K562 (cell line): ENCODE results near the gene SCN4A. TPM values are rescaled to one million over a fixed set of nuclear protein-coding genes. Genes with fewer than 3 reads are reported as not detected.

ENCODE experiments used
- ATAC-seq: fragments of 200-7000 bp; cut with Tn5 transposase; 3 replicates; pipeline ENCODE4 v1.9.1; 2020; ENCODE audit warnings: moderate library complexity
- BruUV-seq: library from RNA; stranded (reverse); fragments of 400-500 nt; replicated peaks from 2 replicates; lab custom pipeline; 2021; lab: Mats Ljungman, UMichigan
- CTCF ChIA-PET: fragments of 300-600 bp; formaldehyde crosslinking; extraction: SDS; loops from one replicate; lab custom pipeline; 2021; ENCODE audit warnings: low intra/inter-chr PET ratio; lab: Yijun Ruan, JAX
- POLR2A ChIA-PET: fragments of 300-600, 350-650 bp; sonication (Branson Sonifier 250); formaldehyde crosslinking; extraction: SDS; loops from one replicate; lab custom pipeline; 2021; ENCODE audit warnings: antibody characterized with exemption, inconsistent platforms; lab: Yijun Ruan, JAX
- DNase-seq, 4 experiments: peaks; one replicate each; pipeline versions ENCODE4 v3.0.0 to v3.0.0-alpha.2; 2011 to 2018; ENCODE audit warnings: low spot score in 3 of 4, mixed read lengths in 3 of 4; ENCODE audit errors: extremely low read depth in 1 of 4
- FAIRE-seq: peaks from 2 replicates; lab custom pipeline; 2011; peaks lifted over from hg19 to GRCh38; lab: Jason Lieb, UNC
- H2AFZ ChIP-seq: 2 replicates; pipeline ENCODE4 v1.6.0; 2011; ENCODE audit warnings: low read depth, low read length, control low read depth, inconsistent platforms
- H3K27ac ChIP-seq: fragments of 200-600 bp; 3 replicates; pipeline ENCODE4 v1.8.0; 2011; ENCODE audit warnings: low read depth, mild to moderate bottlenecking, control low read depth, inconsistent platforms, low read length, moderate library complexity, mixed read lengths; ENCODE audit errors: extremely low read depth
- H3K27me3 ChIP-seq, 2 experiments: fragments of 300-600 bp in 1 of 2; 2 replicates in 1 of 2; 3 replicates in 1 of 2; pipeline versions ENCODE4 v1.6.0 to v1.8.0; 2011; ENCODE audit warnings: inconsistent platforms in 2 of 2, low read length in 2 of 2, mild to moderate bottlenecking in 1 of 2, mixed read lengths in 1 of 2, moderate library complexity in 1 of 2; ENCODE audit not compliant: control insufficient read depth in 2 of 2, insufficient read depth in 2 of 2
- H3K36me3 ChIP-seq: fragments of 300-600 bp; 3 replicates; pipeline ENCODE4 v1.8.0; 2011; ENCODE audit warnings: mild to moderate bottlenecking, low read length, inconsistent platforms; ENCODE audit not compliant: control insufficient read depth, insufficient read depth
- H3K4me1 ChIP-seq, 2 experiments: fragments of 200-600 bp in 1 of 2; replicated peaks in 1 of 2; 2 replicates in 1 of 2; 3 replicates in 1 of 2; pipeline versions ENCODE4 v1.5.1 to v1.8.0; 2011; ENCODE audit warnings: inconsistent platforms in 2 of 2, low read length in 2 of 2, mild to moderate bottlenecking in 1 of 2, mixed read lengths in 1 of 2, moderate library complexity in 1 of 2; ENCODE audit not compliant: control insufficient read depth in 2 of 2, insufficient read depth in 2 of 2
- H3K4me2 ChIP-seq: 2 replicates; pipeline ENCODE4 v1.6.1; 2011; ENCODE audit warnings: low read length, control low read depth, inconsistent platforms, mixed read lengths; ENCODE audit not compliant: insufficient read depth
- H3K4me3 ChIP-seq: fragments of 200-600 bp; sonication (generic), shearing (Covaris generic); 2 replicates; pipeline ENCODE4 v1.5.1; 2016; ENCODE audit warnings: control low read depth, inconsistent platforms
- H3K79me2 ChIP-seq: fragments of 200-600 bp; 3 replicates; pipeline ENCODE4 v1.8.0; 2011; ENCODE audit warnings: low read length, inconsistent platforms; ENCODE audit not compliant: control insufficient read depth, insufficient read depth
- H3K9ac ChIP-seq, 2 experiments: 2 replicates each; pipeline versions ENCODE4 v1.6.0 to v1.6.1; 2011; ENCODE audit warnings: low read depth in 2 of 2, low read length in 2 of 2, control low read depth in 1 of 2, inconsistent platforms in 1 of 2, mild to moderate bottlenecking in 1 of 2, mixed read lengths in 1 of 2; ENCODE audit not compliant: insufficient read depth in 1 of 2
- H3K9me1 ChIP-seq: one replicate; pipeline ENCODE4 v1.6.0; 2011; ENCODE audit warnings: inconsistent platforms, mild to moderate bottlenecking, low read length, moderate library complexity; ENCODE audit not compliant: control insufficient read depth, insufficient read depth
- H3K9me3 ChIP-seq: replicated peaks from 2 replicates; pipeline ENCODE4 v1.5.1; 2011; ENCODE audit warnings: low read depth, low read length, inconsistent platforms; ENCODE audit not compliant: control insufficient read depth, insufficient read depth
- H4K20me1 ChIP-seq: replicated peaks from 2 replicates; pipeline ENCODE4 v1.6.1; 2011; ENCODE audit warnings: low read length, inconsistent platforms, mixed read lengths; ENCODE audit not compliant: control insufficient read depth, insufficient read depth
- CREB1 ChIP-seq, 2 experiments: sonication (generic) in 1 of 2; formaldehyde crosslinking in 1 of 2; IDR thresholded peaks; 2 replicates each; pipeline versions ENCODE4 v1.6.1 to v1.8.0; 2012 to 2022; ENCODE audit warnings: inconsistent platforms in 1 of 2, mild to moderate bottlenecking in 1 of 2, missing genetic modification reagents in 1 of 2, moderate library complexity in 1 of 2
- GABPB1 ChIP-seq: sonication (generic); formaldehyde crosslinking; IDR thresholded peaks from 2 replicates; pipeline ENCODE4 v1.8.0; 2022; ENCODE audit warnings: mild to moderate bottlenecking, missing genetic modification reagents
- POLR2AphosphoS5 ChIP-seq: IDR thresholded peaks from 2 replicates; pipeline ENCODE4 v1.6.1; 2011; ENCODE audit warnings: mild to moderate bottlenecking, low read depth, low read length, moderate library complexity; ENCODE audit not compliant: control insufficient read depth, insufficient read depth
- RBM22 ChIP-seq: fragments of 200-400 bp; formaldehyde crosslinking; IDR thresholded peaks from 2 replicates; pipeline ENCODE4 v1.6.1; 2018; ENCODE audit warnings: low read length, low read depth; ENCODE audit not compliant: poor library complexity, severe bottlenecking
- ZBTB1 ChIP-seq: sonication (generic); formaldehyde crosslinking; IDR thresholded peaks from 2 replicates; pipeline ENCODE4 v1.8.1; 2023; ENCODE audit warnings: missing genetic modification reagents, low read depth, mild to moderate bottlenecking, borderline replicate concordance
- WGBS: fragments of 100-300 bp; shearing (Covaris generic); methylation state at CpG from one replicate; pipeline ENCODE4 v1.1.6; 2016; ENCODE audit warnings: low coverage, mixed read lengths; ENCODE audit not compliant: insufficient coverage; ENCODE audit errors: missing lambda C conversion rate; 5-methylcytosine and 5-hydroxymethylcytosine counted together
- in situ Hi-C: fragments of 300-500 bp; cut with MboI; formaldehyde crosslinking; loops from 4 replicates; pipeline ENCODE4 v1.15.0; 2018; ENCODE audit warnings: inconsistent platforms, mixed read lengths
- intact Hi-C: fragments of 100-400 bp; cut with micrococcal nuclease; formaldehyde crosslinking; loops from 2 replicates; pipeline ENCODE4 v1.14.2; 2022
- polyA plus RNA-seq, 8 experiments: library from polyadenylated mRNA; depleted of rRNA in 4 of 8; stranded (reverse) in 5 of 8; unstranded in 3 of 8; fragments of >200 nt; fragmentation: Nextera tagmentation in 2 of 8; fragmentation: Illumina TruSeq in 1 of 8; extraction: Ambion mirVana in 2 of 8; extraction: Trizol in 1 of 8; gene quantifications; 2 replicates each; pipeline versions ENCODE4 v1.2.1 to v1.2.3, GENCODE V29; 2011 to 2014; ENCODE audit warnings: inconsistent platforms in 1 of 8, missing spikeins in 1 of 8
- total RNA-seq, 7 experiments: library from RNA; depleted of rRNA in 6 of 7; stranded (reverse); fragments of >200 nt in 6 of 7; fragmentation: Illumina TruSeq in 2 of 7; extraction: Trizol in 2 of 7; gene quantifications; 2 replicates each; pipeline versions ENCODE4 v1.2.1 to v1.2.3, GENCODE V29; 2011 to 2021; ENCODE audit warnings: low replicate concordance in 1 of 7
- TF ChIP-seq, protein P1 (sequence below), 2 experiments: fragments of 450-650 bp; conservative IDR thresholded peaks; 2 replicates each; pipeline ENCODE4 v1.6.1; 2017; ENCODE audit warnings: mild to moderate bottlenecking in 2 of 2, moderate library complexity in 2 of 2
- TF ChIP-seq, protein P2 (sequence below): fragments of 450-650 bp; IDR thresholded peaks from 2 replicates; pipeline ENCODE4 v1.6.1; 2016; ENCODE audit warnings: low read depth

The SCN4A gene
- total and polyA plus RNA-seq, 9 of the 15 experiments (the other 6 are each of a cell fraction or from before 2014, with no cell fraction given) = 0.29 to 2.6 (median 1.4) TPM

DNA sequence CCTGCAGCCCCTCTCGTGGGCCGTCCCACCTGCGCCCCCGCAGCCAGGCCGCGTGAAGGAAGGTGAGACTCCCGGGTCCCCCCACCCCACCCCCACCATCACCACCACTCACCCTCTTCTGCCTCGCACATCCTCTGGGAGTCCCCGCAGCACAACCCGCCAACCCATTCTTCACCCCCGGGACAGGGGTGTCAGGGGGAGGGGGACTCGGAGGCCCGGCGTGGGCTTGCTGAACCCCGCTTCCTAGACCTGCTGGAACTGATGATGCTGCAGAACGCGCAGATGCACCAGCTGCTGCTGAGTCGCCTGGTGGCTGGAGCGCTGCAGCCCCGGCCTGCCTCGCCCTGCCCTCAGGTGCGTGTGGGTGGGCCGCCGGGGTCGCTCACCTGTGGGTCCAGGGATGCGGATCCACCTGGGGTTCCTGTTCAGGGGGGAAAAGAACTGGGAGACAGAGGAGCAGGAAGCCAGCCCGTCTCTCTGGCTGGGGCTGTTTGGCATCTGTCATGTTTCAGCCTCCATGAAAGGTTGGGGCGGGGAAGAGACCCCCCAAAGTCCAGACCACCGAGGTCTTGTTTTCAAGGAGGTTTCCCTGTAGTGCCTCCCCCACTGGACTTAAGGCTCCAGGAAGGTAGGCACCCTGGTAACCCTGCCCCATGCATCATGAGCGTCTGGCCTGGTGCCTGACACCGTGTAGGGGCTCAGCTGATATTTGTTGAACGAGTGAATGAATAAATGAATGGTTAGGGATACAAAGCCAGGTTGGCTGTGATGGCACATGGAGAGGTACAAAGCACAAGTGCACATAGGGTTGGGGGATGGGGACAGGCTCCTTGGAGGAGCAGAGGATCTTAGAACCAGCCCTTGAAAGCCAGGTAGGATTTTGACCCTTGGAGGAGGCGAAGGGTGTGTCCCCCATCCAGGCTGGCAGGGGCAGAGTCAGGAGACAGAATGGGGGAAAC is 26.3 kb upstream of the SCN4A start (continued):
- TF ChIP-seq POLR2AphosphoS5 (no peak), ZBTB1 (CRISPR knock-in tag) (0 out of 2 replicates have a peak, but pooled peaks have one; percentile 3), CREB1 (IDR thresholded peaks at IDR 0.05) (no peak), CREB1 (CRISPR knock-in tag; IDR thresholded peaks at IDR 0.05) (no peak)

DNA sequence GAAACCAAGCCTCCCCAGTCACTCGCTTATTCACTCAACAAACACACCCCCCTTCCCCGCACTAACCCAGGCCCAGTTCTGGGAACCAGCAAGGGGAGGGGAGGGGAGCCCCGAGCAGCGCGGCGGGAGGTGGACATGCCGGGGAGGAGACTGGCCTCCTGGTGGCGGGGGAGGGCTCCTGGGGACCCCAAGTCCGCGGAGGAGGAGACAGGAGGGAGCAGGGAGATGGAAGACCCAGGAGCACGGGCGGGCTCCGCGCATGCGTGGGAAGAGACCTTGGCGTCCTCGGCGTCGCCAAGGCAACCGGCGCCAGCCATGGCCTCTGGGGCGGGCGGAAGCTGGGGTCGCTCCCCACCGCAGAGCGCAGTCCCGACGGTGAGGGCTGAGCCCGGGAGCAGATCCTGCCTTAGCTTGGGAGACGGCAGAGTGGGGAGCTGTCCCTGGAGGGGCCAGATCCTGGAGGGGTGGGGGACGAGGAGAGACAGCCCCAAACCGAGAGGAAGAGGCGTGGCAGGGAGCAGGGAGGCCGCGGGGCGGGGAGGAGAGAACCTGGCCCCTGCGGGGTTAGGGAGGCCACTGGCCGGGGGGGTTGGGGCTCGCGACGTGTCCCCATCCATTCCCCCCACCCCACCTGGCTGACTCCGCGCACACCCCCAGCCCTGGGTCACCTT is 25.5 kb upstream of the SCN4A start, which contains the start of gene PRR29:
TSS of gene PRR29 (plus strand) at position 302 of the 671 bp plus-strand sequence. CDS start at position 316, 14 bp downstream.
- Histone ChIP-seq H3K36me3 (peaks cover 8% of the 10 kb centered on the region; the same call in 1 of the 3 replicates), H3K9me3 (no peaks in the 10 kb centered on the region), H3K4me2 (peak within 1 kb of the TSS; percentile 89), H3K27me3 (peaks cover 0 to 4% of the 10 kb centered on the region in 2 experiments; a peak in 1 of 5 replicates), H3K79me2 (no peaks in the 10 kb centered on the region), H2AFZ (peak within 1 kb of the TSS; percentile 99), H3K4me3 (peak within 1 kb of the TSS; percentile 52), H3K27ac (no peak within 1 kb of the TSS), H3K4me1 (peaks cover 5 to 48% of the 10 kb centered on the region in 2 experiments), H3K9me1 (no peaks in the 10 kb centered on the region), H3K9ac (peak within 1 kb of the TSS in 1 of 2 experiments; percentile 92; a peak in 2 of 4 replicates), H4K20me1 (no peaks in the 10 kb centered on the region)
- peak; percentile 83 for ATAC-seq
- no peak for FAIRE-seq
- in situ Hi-C loops (no loop called here), intact Hi-C loops (no loop called here)
- DNase-seq = peak; percentile 83 to 97 (median 94)
- 3% methylated on average over 27 of the region's 43 CpGs for WGBS
- ChIA-PET CTCF (no interaction called here), POLR2A (interaction anchor here (0.6 to 1.2 kb wide), 3 partner anchors 9 to 303 kb away, joined by 3 read pairs; no protein-coding TSS in a partner anchor)
- no TSS peak for BruUV-seq
- TF ChIP-seq GABPB1 (CRISPR knock-in tag) = peak; percentile 73
- TF ChIP-seq, protein P1, sequence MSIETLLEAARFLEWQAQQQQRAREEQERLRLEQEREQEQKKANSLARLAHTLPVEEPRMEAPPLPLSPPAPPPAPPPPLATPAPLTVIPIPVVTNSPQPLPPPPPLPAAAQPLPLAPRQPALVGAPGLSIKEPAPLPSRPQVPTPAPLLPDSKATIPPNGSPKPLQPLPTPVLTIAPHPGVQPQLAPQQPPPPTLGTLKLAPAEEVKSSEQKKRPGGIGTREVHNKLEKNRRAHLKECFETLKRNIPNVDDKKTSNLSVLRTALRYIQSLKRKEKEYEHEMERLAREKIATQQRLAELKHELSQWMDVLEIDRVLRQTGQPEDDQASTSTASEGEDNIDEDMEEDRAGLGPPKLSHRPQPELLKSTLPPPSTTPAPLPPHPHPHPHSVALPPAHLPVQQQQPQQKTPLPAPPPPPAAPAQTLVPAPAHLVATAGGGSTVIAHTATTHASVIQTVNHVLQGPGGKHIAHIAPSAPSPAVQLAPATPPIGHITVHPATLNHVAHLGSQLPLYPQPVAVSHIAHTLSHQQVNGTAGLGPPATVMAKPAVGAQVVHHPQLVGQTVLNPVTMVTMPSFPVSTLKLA (conservative IDR thresholded peaks at IDR 0.05) = peak; percentile 70 to 79
- TF ChIP-seq, protein P2, sequence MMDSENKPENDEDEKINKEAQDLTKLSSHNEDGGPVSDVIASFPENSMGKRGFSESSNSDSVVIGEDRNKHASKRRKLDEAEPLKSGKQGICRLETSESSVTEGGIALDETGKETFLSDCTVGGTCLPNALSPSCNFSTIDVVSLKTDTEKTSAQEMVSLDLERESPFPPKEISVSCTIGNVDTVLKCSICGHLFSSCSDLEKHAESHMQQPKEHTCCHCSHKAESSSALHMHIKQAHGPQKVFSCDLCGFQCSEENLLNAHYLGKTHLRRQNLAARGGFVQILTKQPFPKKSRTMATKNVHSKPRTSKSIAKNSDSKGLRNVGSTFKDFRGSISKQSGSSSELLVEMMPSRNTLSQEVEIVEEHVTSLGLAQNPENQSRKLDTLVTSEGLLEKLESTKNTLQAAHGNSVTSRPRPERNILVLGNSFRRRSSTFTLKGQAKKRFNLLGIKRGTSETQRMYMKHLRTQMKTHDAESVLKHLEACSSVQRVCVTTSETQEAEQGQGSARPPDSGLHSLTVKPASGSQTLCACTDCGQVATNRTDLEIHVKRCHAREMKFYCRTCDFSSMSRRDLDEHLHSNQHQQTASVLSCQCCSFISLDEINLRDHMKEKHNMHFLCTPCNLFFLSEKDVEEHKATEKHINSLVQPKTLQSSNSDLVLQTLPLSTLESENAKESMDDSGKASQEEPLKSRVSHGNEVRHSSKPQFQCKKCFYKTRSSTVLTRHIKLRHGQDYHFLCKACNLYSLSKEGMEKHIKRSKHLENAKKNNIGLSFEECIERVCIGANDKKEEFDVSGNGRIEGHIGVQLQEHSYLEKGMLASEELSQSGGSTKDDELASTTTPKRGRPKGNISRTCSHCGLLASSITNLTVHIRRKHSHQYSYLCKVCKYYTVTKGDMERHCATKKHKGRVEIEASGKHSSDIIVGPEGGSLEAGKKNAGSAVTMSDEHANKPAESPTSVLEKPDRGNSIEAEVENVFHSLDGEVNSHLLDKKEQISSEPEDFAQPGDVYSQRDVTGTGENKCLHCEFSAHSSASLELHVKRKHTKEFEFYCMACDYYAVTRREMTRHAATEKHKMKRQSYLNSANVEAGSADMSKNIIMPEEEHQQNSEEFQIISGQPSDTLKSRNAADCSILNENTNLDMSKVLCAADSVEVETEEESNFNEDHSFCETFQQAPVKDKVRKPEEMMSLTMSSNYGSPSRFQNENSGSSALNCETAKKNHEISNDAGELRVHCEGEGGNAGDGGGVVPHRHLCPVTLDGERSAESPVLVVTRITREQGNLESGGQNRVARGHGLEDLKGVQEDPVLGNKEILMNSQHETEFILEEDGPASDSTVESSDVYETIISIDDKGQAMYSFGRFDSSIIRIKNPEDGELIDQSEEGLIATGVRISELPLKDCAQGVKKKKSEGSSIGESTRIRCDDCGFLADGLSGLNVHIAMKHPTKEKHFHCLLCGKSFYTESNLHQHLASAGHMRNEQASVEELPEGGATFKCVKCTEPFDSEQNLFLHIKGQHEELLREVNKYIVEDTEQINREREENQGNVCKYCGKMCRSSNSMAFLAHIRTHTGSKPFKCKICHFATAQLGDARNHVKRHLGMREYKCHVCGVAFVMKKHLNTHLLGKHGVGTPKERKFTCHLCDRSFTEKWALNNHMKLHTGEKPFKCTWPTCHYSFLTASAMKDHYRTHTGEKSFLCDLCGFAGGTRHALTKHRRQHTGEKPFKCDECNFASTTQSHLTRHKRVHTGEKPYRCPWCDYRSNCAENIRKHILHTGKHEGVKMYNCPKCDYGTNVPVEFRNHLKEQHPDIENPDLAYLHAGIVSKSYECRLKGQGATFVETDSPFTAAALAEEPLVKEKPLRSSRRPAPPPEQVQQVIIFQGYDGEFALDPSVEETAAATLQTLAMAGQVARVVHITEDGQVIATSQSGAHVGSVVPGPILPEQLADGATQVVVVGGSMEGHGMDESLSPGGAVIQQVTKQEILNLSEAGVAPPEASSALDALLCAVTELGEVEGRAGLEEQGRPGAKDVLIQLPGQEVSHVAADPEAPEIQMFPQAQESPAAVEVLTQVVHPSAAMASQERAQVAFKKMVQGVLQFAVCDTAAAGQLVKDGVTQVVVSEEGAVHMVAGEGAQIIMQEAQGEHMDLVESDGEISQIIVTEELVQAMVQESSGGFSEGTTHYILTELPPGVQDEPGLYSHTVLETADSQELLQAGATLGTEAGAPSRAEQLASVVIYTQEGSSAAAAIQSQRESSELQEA = no peak
- peak; percentile 98 for TF ChIP-seq RBM22
